SK-N-SH treated with all-trans-retinoic acid at 6 μM for 48 hours (cell line): ENCODE measurements around the gene YIF1A.

Experiments
- ARNTL ChIP-seq: fragments of 450-650 bp; formaldehyde crosslinking; IDR thresholded peaks from 2 replicates; pipeline ENCODE4 v1.5.0; 2020; ENCODE audit warnings: low read depth, mild to moderate bottlenecking, moderate library complexity, borderline replicate concordance
- CSDC2 ChIP-seq: fragments of 250-450 bp; sonication (Bioruptor Pico); IDR thresholded peaks from 2 replicates; pipeline ENCODE4 v1.5.0; 2020; ENCODE audit warnings: mild to moderate bottlenecking, moderate library complexity
- ZFP3 ChIP-seq: fragments of 250-450 bp; sonication (Bioruptor Pico); IDR thresholded peaks from 2 replicates; pipeline ENCODE4 v1.5.0; 2020; ENCODE audit warnings: mild to moderate bottlenecking, moderate library complexity
- ZNF565 ChIP-seq: fragments of 450-650 bp; formaldehyde crosslinking; conservative IDR thresholded peaks from 2 replicates; pipeline ENCODE4 v1.5.0; 2020; ENCODE audit warnings: low read depth, mild to moderate bottlenecking, moderate library complexity

DNA sequence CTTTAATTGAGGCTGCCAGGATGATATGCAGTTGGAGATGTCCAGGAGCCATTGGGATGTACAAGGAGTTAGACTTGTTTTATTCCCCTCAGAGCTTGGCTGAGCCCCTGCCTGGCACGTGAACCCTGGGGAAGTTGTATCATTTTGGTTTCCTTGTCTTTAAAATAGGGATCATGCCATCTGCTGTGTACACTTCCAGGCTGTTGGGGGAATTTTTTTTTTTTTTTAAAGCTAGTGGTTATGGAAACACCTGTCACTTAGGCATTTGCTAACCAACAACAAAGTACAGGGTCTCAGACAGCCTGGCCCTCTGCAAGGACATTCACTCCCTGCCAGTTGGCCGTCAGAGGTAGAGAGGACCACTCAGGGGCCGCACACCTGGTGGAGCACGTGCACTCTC is 29.0 kb downstream of the YIF1A start:
- no peak for TF ChIP-seq ZNF565 (CRISPR knock-in tag)
- TF ChIP-seq CSDC2 (CRISPR knock-in tag): no peak
- TF ChIP-seq ZFP3 (CRISPR knock-in tag): no peak
- TF ChIP-seq ARNTL (CRISPR knock-in tag): no peak
